AG04449 (cell line): ENCODE data around the gene ULK4.

Source experiments
- CTCF ChIA-PET: fragments of 350-600 bp; formaldehyde crosslinking; extraction: SDS; loops from one replicate; lab custom pipeline; 2021; ENCODE audit warnings: antibody characterized with exemption; lab: Yijun Ruan, JAX
- POLR2A ChIA-PET: fragments of 400-600, 350-600 bp; formaldehyde crosslinking; extraction: SDS; loops from one replicate; lab custom pipeline; 2020; ENCODE audit warnings: antibody characterized with exemption, inconsistent platforms; lab: Yijun Ruan, JAX
- DNase-seq: peaks from one replicate; pipeline ENCODE4 v3.0.0-alpha.2; 2010; ENCODE audit warnings: low read depth, low spot score
- H3K4me3 ChIP-seq: 2 replicates; pipeline ENCODE4 v1.5.1; 2011; ENCODE audit warnings: low read depth, mild to moderate bottlenecking, control low read depth, low read length
- TF ChIP-seq, protein P1 (sequence below): IDR thresholded peaks from one replicate; pipeline ENCODE4 v1.5.1; 2011; ENCODE audit warnings: mild to moderate bottlenecking, moderate library complexity, low read length, control low read depth, inconsistent platforms; ENCODE audit not compliant: insufficient read depth; ENCODE audit errors: missing control alignments

ULK4 gene

DNA sequence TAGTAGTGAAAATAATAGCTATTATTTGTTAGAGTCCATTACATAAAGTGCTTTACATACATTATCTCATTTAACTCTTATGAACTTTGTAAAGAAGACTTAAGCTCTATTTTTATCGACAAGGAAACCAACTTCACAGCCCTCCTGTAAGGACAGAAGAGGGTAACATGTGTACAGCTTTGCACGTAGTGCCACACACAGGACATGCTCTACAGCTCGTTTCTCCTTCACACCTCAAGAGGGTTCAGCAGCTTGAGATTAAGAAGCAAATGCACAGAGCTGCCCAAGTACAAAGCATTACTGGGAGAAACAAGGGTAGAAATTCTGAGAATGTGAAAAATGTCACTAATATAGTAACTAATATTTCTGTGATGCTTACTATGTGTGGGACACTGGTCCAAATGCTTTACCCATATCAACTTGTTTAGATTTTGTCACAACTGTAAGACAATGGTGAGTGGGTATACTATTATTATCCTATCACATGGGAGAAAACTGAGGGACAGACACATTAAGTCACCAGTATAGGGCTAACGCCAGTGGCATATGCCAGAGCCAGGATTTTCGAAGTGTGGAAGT, 434.8 kb downstream of the ULK4 start:
- CTCF ChIA-PET: no interaction called here
- POLR2A ChIA-PET: no interaction called here
- no peak for DNase-seq
- TF ChIP-seq, protein P1, sequence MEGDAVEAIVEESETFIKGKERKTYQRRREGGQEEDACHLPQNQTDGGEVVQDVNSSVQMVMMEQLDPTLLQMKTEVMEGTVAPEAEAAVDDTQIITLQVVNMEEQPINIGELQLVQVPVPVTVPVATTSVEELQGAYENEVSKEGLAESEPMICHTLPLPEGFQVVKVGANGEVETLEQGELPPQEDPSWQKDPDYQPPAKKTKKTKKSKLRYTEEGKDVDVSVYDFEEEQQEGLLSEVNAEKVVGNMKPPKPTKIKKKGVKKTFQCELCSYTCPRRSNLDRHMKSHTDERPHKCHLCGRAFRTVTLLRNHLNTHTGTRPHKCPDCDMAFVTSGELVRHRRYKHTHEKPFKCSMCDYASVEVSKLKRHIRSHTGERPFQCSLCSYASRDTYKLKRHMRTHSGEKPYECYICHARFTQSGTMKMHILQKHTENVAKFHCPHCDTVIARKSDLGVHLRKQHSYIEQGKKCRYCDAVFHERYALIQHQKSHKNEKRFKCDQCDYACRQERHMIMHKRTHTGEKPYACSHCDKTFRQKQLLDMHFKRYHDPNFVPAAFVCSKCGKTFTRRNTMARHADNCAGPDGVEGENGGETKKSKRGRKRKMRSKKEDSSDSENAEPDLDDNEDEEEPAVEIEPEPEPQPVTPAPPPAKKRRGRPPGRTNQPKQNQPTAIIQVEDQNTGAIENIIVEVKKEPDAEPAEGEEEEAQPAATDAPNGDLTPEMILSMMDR: no peak
- H3K4me3 ChIP-seq: no peak overlapping the region

DNA sequence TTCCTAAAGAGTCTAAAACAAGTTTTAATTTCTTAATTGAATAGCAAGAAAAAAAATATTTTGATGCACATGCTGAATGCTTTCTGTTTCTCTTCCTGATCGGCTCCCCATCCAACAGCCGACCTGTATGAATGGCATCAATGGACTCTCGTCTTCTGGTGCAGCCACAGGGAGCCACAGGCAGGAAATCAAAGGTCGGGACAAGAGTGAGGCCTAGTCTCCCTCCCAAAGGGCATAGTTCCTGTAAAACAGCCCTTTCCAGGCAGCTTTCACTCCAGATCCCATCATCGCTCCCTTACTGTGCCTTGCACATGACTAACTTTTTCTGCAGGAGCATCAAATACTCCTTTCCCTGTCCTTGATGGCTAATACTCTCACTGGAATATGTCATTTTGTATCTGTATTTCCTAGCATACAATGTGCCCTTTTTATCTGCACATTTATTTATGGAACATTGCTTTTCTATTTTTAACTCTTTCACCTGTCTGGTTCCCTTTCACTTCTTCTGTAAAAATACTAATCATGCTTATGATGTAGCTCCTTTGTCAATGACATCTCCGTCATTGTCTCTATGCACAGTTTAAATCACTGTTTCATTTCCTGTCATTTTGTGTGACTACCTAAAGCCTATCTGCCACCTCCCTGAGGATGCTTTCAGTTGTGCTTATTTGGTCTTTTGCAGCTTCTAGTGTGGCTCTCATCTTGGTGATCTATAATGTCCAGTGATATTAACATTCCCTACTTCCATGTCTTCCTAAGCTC, 436.4 kb downstream of the ULK4 start:
- TF ChIP-seq, protein P1: no peak
- POLR2A ChIA-PET: no interaction called here
- no peak overlapping the region for H3K4me3 ChIP-seq
- no peak for DNase-seq
- CTCF ChIA-PET: interaction anchor here (1.3 to 1.4 kb wide), 2 partner anchors 13 to 16 kb away, joined by 3 read pairs; no protein-coding TSS in a partner anchor

DNA sequence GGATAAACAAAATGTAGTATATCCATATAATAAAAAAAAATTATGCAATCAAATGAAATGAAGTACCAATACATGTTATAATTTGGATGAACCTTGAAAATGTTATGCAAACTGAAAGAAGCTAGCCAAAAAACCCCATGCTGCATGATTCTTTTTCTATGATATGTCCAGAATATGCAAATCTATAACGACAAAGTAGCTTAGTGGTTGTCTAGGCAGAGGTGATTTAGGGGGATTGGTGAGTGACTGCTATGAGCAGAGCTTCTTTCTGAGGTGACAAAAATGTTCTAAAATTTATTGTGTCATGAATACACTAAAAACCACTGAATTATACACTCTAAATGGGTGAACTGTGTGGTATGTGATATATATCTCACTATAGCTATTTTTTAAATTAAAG, 438.0 kb downstream of the ULK4 start:
- no peak for DNase-seq
- POLR2A ChIA-PET: no interaction called here
- CTCF ChIA-PET: no interaction called here
- TF ChIP-seq, protein P1: no peak
- H3K4me3 ChIP-seq: no peak overlapping the region

DNA sequence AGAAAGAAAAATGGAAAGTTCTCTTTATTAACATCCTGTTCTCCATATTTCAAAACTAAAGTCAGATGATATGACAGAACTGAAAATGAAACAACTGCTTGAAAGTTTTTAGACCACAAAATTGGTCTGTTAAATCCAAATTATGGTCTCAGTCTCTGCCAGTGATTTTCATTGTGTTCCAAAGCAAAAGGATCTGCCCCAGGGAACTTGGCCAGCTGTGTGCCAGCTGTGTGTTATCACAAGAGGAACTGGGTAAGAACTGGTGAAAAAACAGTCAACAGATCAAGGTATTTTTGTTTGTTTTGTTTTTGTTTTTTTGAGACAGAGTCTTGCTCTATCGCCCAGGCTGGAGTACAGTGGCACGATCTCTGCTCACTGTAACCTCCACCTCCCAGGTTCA, 439.3 kb downstream of the ULK4 start:
- H3K4me3 ChIP-seq: no peak overlapping the region
- TF ChIP-seq, protein P1: no peak
- ChIA-PET POLR2A (no interaction called here), CTCF (no interaction called here)
- no peak for DNase-seq

DNA sequence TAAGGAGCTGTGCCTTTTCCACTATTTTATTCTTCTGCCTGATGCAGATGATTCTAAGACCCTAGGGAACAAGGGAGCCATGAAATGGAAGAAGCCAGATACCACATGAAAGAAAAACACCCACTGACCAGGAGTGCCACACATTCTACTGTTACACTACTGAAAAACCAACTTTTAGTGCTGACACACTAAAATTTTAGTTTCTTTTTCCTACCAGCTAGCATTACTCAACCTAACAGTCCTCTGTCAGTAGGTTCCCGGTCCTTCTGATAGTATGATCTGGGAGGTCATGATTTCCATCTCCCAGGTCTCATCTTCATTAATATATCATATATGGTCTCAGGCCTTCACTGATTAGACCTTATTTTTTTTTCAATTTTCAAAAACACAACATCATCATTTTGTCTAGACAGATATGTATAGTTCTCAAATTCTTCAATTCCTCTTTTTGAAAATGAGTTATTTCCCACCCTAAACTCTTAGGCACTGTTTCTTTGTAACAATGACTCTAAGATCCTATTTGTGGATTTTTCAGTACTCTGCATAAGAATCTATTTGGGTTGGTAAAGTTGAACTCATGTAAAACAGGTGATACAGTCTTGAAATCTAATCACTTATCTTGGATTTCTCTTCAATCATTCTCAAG, 440.8 kb downstream of the ULK4 start:
- ChIA-PET CTCF (no interaction called here), POLR2A (no interaction called here)
- H3K4me3 ChIP-seq: no peak overlapping the region
- no peak for DNase-seq
- TF ChIP-seq, protein P1: no peak

DNA sequence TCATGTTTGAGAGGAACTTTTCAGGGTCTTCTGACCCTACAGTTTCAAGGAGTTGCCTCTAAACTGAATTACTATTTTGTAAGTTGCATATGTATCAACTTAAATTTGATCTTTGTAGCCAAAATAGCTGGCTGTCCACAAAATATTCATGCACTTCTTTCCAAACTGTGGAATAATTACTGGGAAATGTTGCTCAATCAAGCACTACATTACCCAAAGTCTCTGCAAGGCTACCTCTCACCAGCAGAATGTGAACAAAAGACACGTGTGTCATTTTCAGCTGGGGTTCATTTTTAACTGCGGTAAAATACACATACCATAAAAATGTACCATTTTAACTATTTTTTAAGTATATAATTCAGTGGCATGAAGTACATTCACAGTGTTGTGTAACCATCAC, 442.2 kb downstream of the ULK4 start:
- TF ChIP-seq, protein P1: no peak
- POLR2A ChIA-PET: no interaction called here
- no peak overlapping the region for H3K4me3 ChIP-seq
- no peak for DNase-seq
- CTCF ChIA-PET: no interaction called here
